H1 (cell line): ENCODE data around the gene PIM1. TPM values are rescaled to one million over a fixed set of nuclear protein-coding genes. Genes with fewer than 3 reads are reported as not detected.

Experiments used
- ASH2L ChIP-seq: fragments of 200-600, 300-600 bp; sonication (generic); IDR thresholded peaks from one replicate; pipeline ENCODE4 v1.7.1; 2017; ENCODE audit warnings: low read length
- CBX8 ChIP-seq: fragments of 300-800, 300-1000 bp; sonication (generic); IDR thresholded peaks from 2 replicates; pipeline ENCODE4 v1.7.1; 2016; ENCODE audit warnings: low read depth, low read length, borderline replicate concordance
- CHD2 ChIP-seq: IDR thresholded peaks from 2 replicates; pipeline ENCODE4 v1.6.1; 2012; ENCODE audit warnings: low read length, improper control_type of control experiment
- CREB1 ChIP-seq: IDR thresholded peaks from 2 replicates; pipeline ENCODE4 v1.6.1; 2012; ENCODE audit warnings: inconsistent platforms
- CTBP2 ChIP-seq: IDR thresholded peaks from 2 replicates; pipeline ENCODE4 v1.7.0; 2011; ENCODE audit warnings: borderline replicate concordance, mild to moderate bottlenecking, moderate library complexity, mixed read lengths, low read length; ENCODE audit not compliant: insufficient read depth, insufficient read length
- EGR1 ChIP-seq: IDR thresholded peaks from 2 replicates; pipeline ENCODE4 v1.6.1; 2011; ENCODE audit warnings: low read depth, low read length, borderline replicate concordance
- FOSL1 ChIP-seq: IDR thresholded peaks from 2 replicates; pipeline ENCODE4 v1.6.1; 2011; ENCODE audit warnings: mild to moderate bottlenecking, low read depth, low read length, moderate library complexity; ENCODE audit not compliant: insufficient read depth
- KDM4A ChIP-seq: IDR thresholded peaks from one replicate; pipeline ENCODE4 v1.7.1; 2012; ENCODE audit warnings: low read depth, mild to moderate bottlenecking, moderate library complexity, low read length, inconsistent platforms; ENCODE audit not compliant: severe bottlenecking
- MAFK ChIP-seq: IDR thresholded peaks from 2 replicates; pipeline ENCODE4 v1.6.1; 2012; ENCODE audit warnings: low read depth, mild to moderate bottlenecking, improper control_type of control experiment, low read length
- NRF1 ChIP-seq: IDR thresholded peaks from 2 replicates; pipeline ENCODE4 v1.6.1; 2011; ENCODE audit warnings: mild to moderate bottlenecking, low read depth, low read length, improper control_type of control experiment
- PHF8 ChIP-seq: fragments of 200-600 bp; sonication (generic); conservative IDR thresholded peaks from 2 replicates; pipeline ENCODE4 v1.7.1; 2012; ENCODE audit warnings: low read depth, mild to moderate bottlenecking, inconsistent platforms, low read length, moderate library complexity
- RAD21 ChIP-seq, 2 experiments: IDR thresholded peaks in 1 of 2; conservative IDR thresholded peaks in 1 of 2; 2 replicates each; pipeline ENCODE4 v1.6.1; 2011; ENCODE audit warnings: low read depth in 2 of 2, low read length in 2 of 2, improper control_type of control experiment in 1 of 2, inconsistent platforms in 1 of 2, mild to moderate bottlenecking in 1 of 2, moderate library complexity in 1 of 2
- SP1 ChIP-seq: IDR thresholded peaks from 2 replicates; pipeline ENCODE4 v1.6.1; 2011; ENCODE audit warnings: low read depth, low read length
- SP2 ChIP-seq: IDR thresholded peaks from 2 replicates; pipeline ENCODE4 v1.6.1; 2012; ENCODE audit warnings: mild to moderate bottlenecking, low read length, inconsistent platforms
- SRF ChIP-seq: IDR thresholded peaks from 2 replicates; pipeline ENCODE4 v1.6.1; 2011; ENCODE audit warnings: mild to moderate bottlenecking, low read depth, low read length, moderate library complexity
- TAF7 ChIP-seq: optimal IDR thresholded peaks from 2 replicates; pipeline ENCODE3; 2011; ENCODE audit warnings: low read depth, mild to moderate bottlenecking, inconsistent platforms, low read length, moderate library complexity, borderline replicate concordance
- TBP ChIP-seq: IDR thresholded peaks from 2 replicates; pipeline ENCODE4 v1.6.1; 2011; ENCODE audit warnings: low read depth, low read length, improper control_type of control experiment
- TEAD4 ChIP-seq: IDR thresholded peaks from 2 replicates; pipeline ENCODE4 v1.6.1; 2012; ENCODE audit warnings: low read depth, low read length, inconsistent platforms, mixed read lengths
- polyA plus RNA-seq, 7 experiments: library from polyadenylated mRNA; depleted of rRNA in 3 of 7; stranded (reverse) in 5 of 7; unstranded in 2 of 7; fragments of >200 nt in 5 of 7; fragments of 200-250 nt in 2 of 7; gene quantifications; 1 replicate in 5 of 7; 2 replicates in 1 of 7; 4 replicates in 1 of 7; pipeline versions ENCODE4 v1.2.1 to v1.2.3, GENCODE V29; 2011 to 2013; ENCODE audit warnings: missing spikeins in 2 of 7, mixed read lengths in 2 of 7
- total RNA-seq: library from RNA; stranded (reverse); fragmentation: NEBNext Ultra II Directional; extraction: Animal tissue kit (Norgen Biotek cat#: 25700); gene quantifications from 2 replicates; pipeline ENCODE4 v1.2.1, GENCODE V29; 2021
- TF ChIP-seq, protein P1 (sequence below): IDR thresholded peaks from 2 replicates; pipeline ENCODE4 v1.6.1; 2011; ENCODE audit warnings: low read depth, mild to moderate bottlenecking, low read length; ENCODE audit not compliant: insufficient read depth
- TF ChIP-seq, protein P2 (sequence below), 3 experiments: IDR thresholded peaks; 1 replicate in 2 of 3; 2 replicates in 1 of 3; pipeline versions ENCODE4 v1.5.1 to v1.6.1; 2011; ENCODE audit warnings: low read length in 3 of 3, mild to moderate bottlenecking in 3 of 3, inconsistent platforms in 2 of 3, low read depth in 1 of 3, moderate library complexity in 1 of 3; ENCODE audit not compliant: insufficient read depth in 1 of 3; ENCODE audit errors: control extremely low read depth in 1 of 3

PIM1 gene
- total and polyA plus RNA-seq, 2 of the 8 experiments (the other 6 are each of a cell fraction or from before 2014, with no cell fraction given), result 25.5 to 94.9 TPM

DNA sequence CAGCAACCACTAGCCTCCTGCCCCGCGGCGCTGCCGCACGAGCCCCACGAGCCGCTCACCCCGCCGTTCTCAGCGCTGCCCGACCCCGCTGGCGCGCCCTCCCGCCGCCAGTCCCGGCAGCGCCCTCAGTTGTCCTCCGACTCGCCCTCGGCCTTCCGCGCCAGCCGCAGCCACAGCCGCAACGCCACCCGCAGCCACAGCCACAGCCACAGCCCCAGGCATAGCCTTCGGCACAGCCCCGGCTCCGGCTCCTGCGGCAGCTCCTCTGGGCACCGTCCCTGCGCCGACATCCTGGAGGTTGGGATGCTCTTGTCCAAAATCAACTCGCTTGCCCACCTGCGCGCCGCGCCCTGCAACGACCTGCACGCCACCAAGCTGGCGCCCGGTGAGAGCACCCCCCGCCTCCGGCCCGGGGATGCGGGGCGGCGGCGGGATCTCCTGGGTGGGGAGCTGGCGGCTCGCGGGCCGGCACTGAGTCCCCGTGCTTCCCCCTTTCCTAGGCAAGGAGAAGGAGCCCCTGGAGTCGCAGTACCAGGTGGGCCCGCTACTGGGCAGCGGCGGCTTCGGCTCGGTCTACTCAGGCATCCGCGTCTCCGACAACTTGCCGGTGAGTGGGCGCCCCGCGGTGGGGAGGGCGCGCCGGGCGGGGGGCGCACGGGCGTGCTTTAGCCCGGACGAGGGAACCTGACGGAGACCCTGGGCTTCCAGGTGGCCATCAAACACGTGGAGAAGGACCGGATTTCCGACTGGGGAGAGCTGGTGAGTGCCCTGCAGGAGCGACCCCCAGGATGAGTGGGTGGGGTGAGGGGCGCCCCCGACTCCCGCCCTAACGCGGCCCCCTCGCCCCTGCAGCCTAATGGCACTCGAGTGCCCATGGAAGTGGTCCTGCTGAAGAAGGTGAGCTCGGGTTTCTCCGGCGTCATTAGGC, 585 bp downstream of the PIM1 start (continued):
- TF ChIP-seq ASH2L, result no peak
- no peak; the same call in none of the 2 replicates for TF ChIP-seq PHF8
- TF ChIP-seq EGR1, result no peak
- TF ChIP-seq CREB1, result peak; percentile 1
- no peak for TF ChIP-seq FOSL1
- peak; percentile 41 for TF ChIP-seq TAF7
- no peak for TF ChIP-seq MAFK
- TF ChIP-seq SP1, result no peak
- no peak for TF ChIP-seq NRF1
- peak; percentile 39 for TF ChIP-seq KDM4A
- TF ChIP-seq SP2, result no peak
- TF ChIP-seq, protein P1, sequence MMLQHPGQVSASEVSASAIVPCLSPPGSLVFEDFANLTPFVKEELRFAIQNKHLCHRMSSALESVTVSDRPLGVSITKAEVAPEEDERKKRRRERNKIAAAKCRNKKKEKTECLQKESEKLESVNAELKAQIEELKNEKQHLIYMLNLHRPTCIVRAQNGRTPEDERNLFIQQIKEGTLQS, result no peak
- TF ChIP-seq TEAD4, result no peak
- TF ChIP-seq CHD2, result no peak
- TF ChIP-seq TBP, result peak; percentile 8; the same call in 1 of the 2 replicates
- TF ChIP-seq CTBP2, result no peak
- TF ChIP-seq, protein P2, sequence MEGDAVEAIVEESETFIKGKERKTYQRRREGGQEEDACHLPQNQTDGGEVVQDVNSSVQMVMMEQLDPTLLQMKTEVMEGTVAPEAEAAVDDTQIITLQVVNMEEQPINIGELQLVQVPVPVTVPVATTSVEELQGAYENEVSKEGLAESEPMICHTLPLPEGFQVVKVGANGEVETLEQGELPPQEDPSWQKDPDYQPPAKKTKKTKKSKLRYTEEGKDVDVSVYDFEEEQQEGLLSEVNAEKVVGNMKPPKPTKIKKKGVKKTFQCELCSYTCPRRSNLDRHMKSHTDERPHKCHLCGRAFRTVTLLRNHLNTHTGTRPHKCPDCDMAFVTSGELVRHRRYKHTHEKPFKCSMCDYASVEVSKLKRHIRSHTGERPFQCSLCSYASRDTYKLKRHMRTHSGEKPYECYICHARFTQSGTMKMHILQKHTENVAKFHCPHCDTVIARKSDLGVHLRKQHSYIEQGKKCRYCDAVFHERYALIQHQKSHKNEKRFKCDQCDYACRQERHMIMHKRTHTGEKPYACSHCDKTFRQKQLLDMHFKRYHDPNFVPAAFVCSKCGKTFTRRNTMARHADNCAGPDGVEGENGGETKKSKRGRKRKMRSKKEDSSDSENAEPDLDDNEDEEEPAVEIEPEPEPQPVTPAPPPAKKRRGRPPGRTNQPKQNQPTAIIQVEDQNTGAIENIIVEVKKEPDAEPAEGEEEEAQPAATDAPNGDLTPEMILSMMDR (IDR thresholded peaks at IDR 0.05; ENCODE audit: control extremely low read depth in 1 of 3, insufficient read depth in 1 of 3, low read depth in 1 of 3, low read length in 3 of 3), result peak; percentile 4 to 39 (median 19)
- no peak for TF ChIP-seq CBX8
- TF ChIP-seq RAD21 (IDR thresholded peaks at IDR 0.05 in 1 of 2, conservative IDR thresholded peaks at IDR 0.05 in 1 of 2; ENCODE audit: low read depth in 2 of 2, low read length in 2 of 2), result peak; percentile 23 to 49; a peak in 3 of 4 replicates
- TF ChIP-seq SRF, result no peak
